Upper lobe of left lung (tissue), 6 donors: ENCODE data around the gene RIMBP2. TPM values are rescaled to one million over a fixed set of nuclear protein-coding genes. Genes with fewer than 3 reads are reported as not detected.

ENCODE experiments used
- ATAC-seq, 2 donors: fragments of 200-7000 bp; cut with Tn5 transposase; one replicate each; pipeline ENCODE4 v1.9.1; 2022; ENCODE audit warnings: mild to moderate bottlenecking in 2 of 2, moderate library complexity in 2 of 2; ENCODE audit not compliant: low FRiP score in 2 of 2
- DNase-seq, 2 donors: peaks; one replicate each; pipeline ENCODE4 v3.0.0-alpha.2; 2019 to 2020
- H3K27ac ChIP-seq, 4 donors: fragments of 200-600 bp; sonication (generic); one replicate each; pipeline ENCODE4 v1.5.1; 2016 to 2019
- H3K27me3 ChIP-seq, 4 donors: fragments of 200-600 bp; sonication (generic); one replicate each; pipeline ENCODE4 v1.5.1; 2017 to 2019
- H3K36me3 ChIP-seq, 4 donors: fragments of 200-600 bp; sonication (generic); one replicate each; pipeline ENCODE4 v1.5.1; 2016 to 2019
- H3K4me1 ChIP-seq, 4 donors: fragments of 200-600 bp; sonication (generic); one replicate each; pipeline ENCODE4 v1.5.1; 2018 to 2019
- H3K4me3 ChIP-seq, 4 donors: fragments of 200-600 bp; sonication (generic); one replicate each; pipeline ENCODE4 v1.5.1; 2017 to 2019; ENCODE audit warnings: mild to moderate bottlenecking in 2 of 4, moderate library complexity in 1 of 4
- H3K9me3 ChIP-seq, 4 donors: fragments of 200-600 bp; sonication (generic); one replicate each; pipeline ENCODE4 v1.5.1; 2018 to 2019
- CTCF ChIP-seq, 6 experiments: fragments of 450-650 bp in 4 of 6; fragments of 200-600 bp in 2 of 6; sonication (generic) in 2 of 6; IDR thresholded peaks; one replicate each; pipeline ENCODE4 v1.5.1; 2016 to 2019; ENCODE audit warnings: antibody characterized with exemption in 6 of 6
- EP300 ChIP-seq, 4 donors: sonication (generic); formaldehyde crosslinking; IDR thresholded peaks; one replicate each; pipeline ENCODE4 v1.5.1; 2017; ENCODE audit warnings: antibody characterized with exemption in 4 of 4, control low read depth in 2 of 4
- POLR2A ChIP-seq, 4 donors: fragments of 450-650 bp; IDR thresholded peaks; one replicate each; pipeline ENCODE4 v1.5.1; 2016 to 2017; ENCODE audit warnings: antibody characterized with exemption in 4 of 4, mild to moderate bottlenecking in 2 of 4
- POLR2AphosphoS5 ChIP-seq, 2 donors: sonication (generic); formaldehyde crosslinking; IDR thresholded peaks; one replicate each; pipeline ENCODE4 v1.5.1; 2017; ENCODE audit warnings: antibody characterized with exemption in 2 of 2
- whole genome bisulfite sequencing, 2 donors: methylation state at CpG; one replicate each; pipeline ENCODE4 v1.1.5; 2017 to 2018; 5-methylcytosine and 5-hydroxymethylcytosine counted together
- total RNA-seq, 6 donors: library from RNA; depleted of rRNA in 4 of 6; stranded (reverse); fragments of >200 nt in 4 of 6; gene quantifications; one replicate each; pipeline versions ENCODE4 v1.1.0 to v1.2.1, GENCODE V29; 2016 to 2021
- donor health status: DM: no; HTN: no; CAD: no; lungs with moderate emphysema.
- donor health status: DM: no; HTN: yes; CAD: no; lungs with severe emphysema.

The RIMBP2 gene
- total RNA-seq, 6 donors from 2014 or later, result 0.23 to 3.9 (median 0.44) TPM; not detected in 1

GRCh38 chr12:130574402-130574801 lies 141.7 kb downstream of the RIMBP2 start:
- H3K9me3 ChIP-seq, result no peaks in the 10 kb centered on the region
- ATAC-seq (no peak), DNase-seq (no peak)
- H3K4me3 ChIP-seq, result no peak overlapping the region
- 69 to 70% methylated on average over 5 to 6 of the region's 6 CpGs for whole genome bisulfite sequencing, 2 donors
- TF ChIP-seq EP300 (IDR thresholded peaks at IDR 0.05) (no peak), POLR2A (IDR thresholded peaks at IDR 0.05) (no peak)
- no peaks in the 10 kb centered on the region for H3K36me3 ChIP-seq
- H3K27ac ChIP-seq, result no peak overlapping the region
- H3K27me3 ChIP-seq, result no peaks in the 10 kb centered on the region
- no peaks in the 10 kb centered on the region for H3K4me1 ChIP-seq

GRCh38 chr12:130573766-130574165 lies 142.3 kb downstream of the RIMBP2 start:
- ATAC-seq, result no peak

GRCh38 chr12:130573235-130573634 lies 142.9 kb downstream of the RIMBP2 start:
- ATAC-seq (no peak), DNase-seq (no peak)
- Histone ChIP-seq H3K4me1 (no peaks in the 10 kb centered on the region), H3K9me3 (no peaks in the 10 kb centered on the region), H3K36me3 (no peaks in the 10 kb centered on the region), H3K27ac (no peak overlapping the region), H3K27me3 (no peaks in the 10 kb centered on the region), H3K4me3 (no peak overlapping the region)
- TF ChIP-seq POLR2AphosphoS5 (IDR thresholded peaks at IDR 0.05), result no peak
- no peak for TF ChIP-seq EP300 (IDR thresholded peaks at IDR 0.05)
- no peak for TF ChIP-seq CTCF (IDR thresholded peaks at IDR 0.05)
- no peak for TF ChIP-seq POLR2A (IDR thresholded peaks at IDR 0.05)
- 90 to 93% methylated on average over 14 of the region's 14 CpGs for WGBS, 2 donors

More at GRCh38 chr12:130573766-130574165, 142.3 kb downstream of the RIMBP2 start:
- Histone ChIP-seq H3K9me3 (no peaks in the 10 kb centered on the region), H3K27me3 (no peaks in the 10 kb centered on the region), H3K4me1 (no peaks in the 10 kb centered on the region), H3K27ac (no peak overlapping the region), H3K36me3 (no peaks in the 10 kb centered on the region), H3K4me3 (no peak overlapping the region)
- TF ChIP-seq EP300 (IDR thresholded peaks at IDR 0.05) (no peak), POLR2A (IDR thresholded peaks at IDR 0.05) (no peak), POLR2AphosphoS5 (IDR thresholded peaks at IDR 0.05) (no peak), CTCF (IDR thresholded peaks at IDR 0.05) (no peak)
- no peak for DNase-seq
- 72 to 85% methylated on average over 7 of the region's 7 CpGs for WGBS, 2 donors

GRCh38 chr12:130572553-130572952 lies 143.5 kb downstream of the RIMBP2 start:
- Histone ChIP-seq H3K27ac (no peak overlapping the region), H3K4me1 (no peaks in the 10 kb centered on the region), H3K36me3 (no peaks in the 10 kb centered on the region), H3K4me3 (no peak overlapping the region), H3K27me3 (no peaks in the 10 kb centered on the region), H3K9me3 (no peaks in the 10 kb centered on the region)
- no peak for ATAC-seq
- 71 to 84% methylated on average over 6 to 11 of the region's 11 CpGs for WGBS, 2 donors
- DNase-seq, result no peak
- TF ChIP-seq CTCF (IDR thresholded peaks at IDR 0.05), result no peak
- TF ChIP-seq POLR2AphosphoS5 (IDR thresholded peaks at IDR 0.05), result no peak
- no peak for TF ChIP-seq POLR2A (IDR thresholded peaks at IDR 0.05)
- no peak for TF ChIP-seq EP300 (IDR thresholded peaks at IDR 0.05)

- H3K4me1 ChIP-seq, result no peaks in the 10 kb centered on the region
- H3K27me3 ChIP-seq, result no peaks in the 10 kb centered on the region
- DNase-seq (no peak), ATAC-seq (peak in 1 of 2 donors; percentile 11)
- H3K27ac ChIP-seq, result no peak overlapping the region
- no peaks in the 10 kb centered on the region for H3K36me3 ChIP-seq
- H3K9me3 ChIP-seq, result peaks cover 0 to 1% (median 0%) of the 10 kb centered on the region in 4 donors
- TF ChIP-seq POLR2AphosphoS5 (IDR thresholded peaks at IDR 0.05) (no peak), EP300 (IDR thresholded peaks at IDR 0.05) (no peak), CTCF (IDR thresholded peaks at IDR 0.05) (no peak), POLR2A (IDR thresholded peaks at IDR 0.05) (no peak)
- no peak overlapping the region for H3K4me3 ChIP-seq
- 83 to 89% methylated on average over 8 of the region's 8 CpGs for WGBS, 2 donors
Measured at GRCh38 chr12:130571734-130572133, 144.4 kb downstream of the RIMBP2 start.
